PC-3 (cell line): ENCODE measurements around the gene PLXNA4.

Source experiments
- EZH2 ChIP-seq: fragments of 300-600 bp; sonication (generic); IDR thresholded peaks from one replicate; pipeline ENCODE4 v1.6.1; 2017; ENCODE audit warnings: antibody characterized with exemption, mild to moderate bottlenecking, low read length; ENCODE audit not compliant: unreplicated experiment
- EZH2phosphoT487 ChIP-seq: fragments of 300-600 bp; sonication (generic); IDR thresholded peaks from 2 replicates; pipeline ENCODE4 v1.6.1; 2018; ENCODE audit warnings: mild to moderate bottlenecking, antibody characterized with exemption, low read length, borderline replicate concordance
- TF ChIP-seq, protein P1 (sequence below): fragments of 300-600 bp; sonication (generic); conservative IDR thresholded peaks from 2 replicates; pipeline ENCODE4 v1.5.1; 2017; ENCODE audit warnings: antibody characterized with exemption, low read depth, mild to moderate bottlenecking, low read length

DNA sequence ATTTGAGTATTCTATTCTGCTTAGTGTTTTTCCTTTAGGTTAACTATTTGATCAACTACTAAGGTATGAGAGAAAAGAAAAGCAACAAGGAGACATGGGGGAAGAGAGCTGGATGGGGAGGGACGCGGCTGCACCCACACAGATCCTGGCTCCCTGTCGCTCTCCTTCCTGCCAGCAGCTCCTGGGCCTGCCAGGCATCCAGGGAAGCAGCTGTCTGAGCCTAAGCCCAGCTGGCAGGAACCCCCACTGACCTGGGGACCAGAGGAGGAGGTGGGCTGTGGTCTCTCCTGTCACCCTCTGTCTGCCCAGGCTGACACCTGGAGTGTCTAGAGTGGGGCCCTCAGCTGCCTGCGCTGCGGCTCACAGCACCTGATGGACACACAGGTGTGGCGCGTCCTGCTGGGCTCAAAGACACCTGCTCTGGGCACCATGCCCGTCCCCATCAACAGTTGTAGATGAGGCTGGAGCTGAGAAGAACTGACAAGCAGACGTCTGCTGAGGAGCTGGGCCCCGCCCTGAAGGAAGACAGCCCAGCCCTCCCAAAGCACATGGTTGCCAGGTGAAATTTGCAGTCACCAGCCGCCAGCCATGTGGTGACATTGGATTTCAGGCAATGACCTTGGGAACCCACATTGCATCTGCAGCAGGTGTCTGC is 207.9 kb downstream of the PLXNA4 start:
- TF ChIP-seq, protein P1, sequence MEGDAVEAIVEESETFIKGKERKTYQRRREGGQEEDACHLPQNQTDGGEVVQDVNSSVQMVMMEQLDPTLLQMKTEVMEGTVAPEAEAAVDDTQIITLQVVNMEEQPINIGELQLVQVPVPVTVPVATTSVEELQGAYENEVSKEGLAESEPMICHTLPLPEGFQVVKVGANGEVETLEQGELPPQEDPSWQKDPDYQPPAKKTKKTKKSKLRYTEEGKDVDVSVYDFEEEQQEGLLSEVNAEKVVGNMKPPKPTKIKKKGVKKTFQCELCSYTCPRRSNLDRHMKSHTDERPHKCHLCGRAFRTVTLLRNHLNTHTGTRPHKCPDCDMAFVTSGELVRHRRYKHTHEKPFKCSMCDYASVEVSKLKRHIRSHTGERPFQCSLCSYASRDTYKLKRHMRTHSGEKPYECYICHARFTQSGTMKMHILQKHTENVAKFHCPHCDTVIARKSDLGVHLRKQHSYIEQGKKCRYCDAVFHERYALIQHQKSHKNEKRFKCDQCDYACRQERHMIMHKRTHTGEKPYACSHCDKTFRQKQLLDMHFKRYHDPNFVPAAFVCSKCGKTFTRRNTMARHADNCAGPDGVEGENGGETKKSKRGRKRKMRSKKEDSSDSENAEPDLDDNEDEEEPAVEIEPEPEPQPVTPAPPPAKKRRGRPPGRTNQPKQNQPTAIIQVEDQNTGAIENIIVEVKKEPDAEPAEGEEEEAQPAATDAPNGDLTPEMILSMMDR = no peak
- no peak for TF ChIP-seq EZH2phosphoT487
- TF ChIP-seq EZH2 = no peak
